IMR-90 (cell line): ENCODE data around the gene MGAT4C. TPM values are rescaled to one million over a fixed set of nuclear protein-coding genes. Genes with fewer than 3 reads are reported as not detected.

Source experiments
- ATAC-seq: fragments of 200-7000 bp; cut with Tn5 transposase; 2 replicates; pipeline ENCODE4 v1.9.1; 2020; ENCODE audit warnings: low read depth, mild to moderate bottlenecking, moderate library complexity
- BruUV-seq: library from RNA; stranded (reverse); fragments of 400-500 nt; replicated peaks from 2 replicates; lab custom pipeline; 2021; lab: Mats Ljungman, UMichigan
- CTCF ChIA-PET: fragments of 300-600 bp; formaldehyde crosslinking; extraction: SDS; loops from one replicate; lab custom pipeline; 2021; ENCODE audit warnings: antibody characterized with exemption; lab: Yijun Ruan, JAX
- POLR2A ChIA-PET: fragments of 300-600 bp; sonication (Branson Sonifier 250); formaldehyde crosslinking; loops from one replicate; lab custom pipeline; 2022; ENCODE audit warnings: antibody characterized with exemption; ENCODE audit not compliant: unreplicated experiment; lab: Charles Lee
- DNase-seq: peaks from one replicate; pipeline ENCODE4 v3.0.0; 2013
- H2AFZ ChIP-seq: replicated peaks from 2 replicates; pipeline ENCODE3; 2013; ENCODE audit warnings: low read length, mild to moderate bottlenecking; ENCODE audit not compliant: poor library complexity
- H2AK5ac ChIP-seq: 2 replicates; pipeline ENCODE4 v1.6.1; 2013; ENCODE audit warnings: low read depth, low read length, inconsistent platforms
- H2AK9ac ChIP-seq: replicated peaks from 2 replicates; pipeline ENCODE3; 2013; ENCODE audit warnings: mild to moderate bottlenecking, low read depth, low read length, moderate library complexity; ENCODE audit not compliant: poor library complexity
- H2BK120ac ChIP-seq: 2 replicates; pipeline ENCODE4 v1.6.1; 2013; ENCODE audit warnings: low read depth, low read length, inconsistent platforms
- H2BK15ac ChIP-seq: 3 replicates; pipeline ENCODE4 v1.6.1; 2013; ENCODE audit warnings: low read depth, low read length, inconsistent platforms
- H2BK20ac ChIP-seq: 2 replicates; pipeline ENCODE4 v1.6.1; 2013; ENCODE audit warnings: low read depth, mild to moderate bottlenecking, inconsistent platforms, low read length, moderate library complexity
- H2BK5ac ChIP-seq: 2 replicates; pipeline ENCODE4 v1.6.1; 2013; ENCODE audit warnings: mild to moderate bottlenecking, low read depth, low read length, inconsistent platforms; ENCODE audit not compliant: poor library complexity, severe bottlenecking
- H3K14ac ChIP-seq: replicated peaks from 2 replicates; pipeline ENCODE4 v1.6.1; 2013; ENCODE audit warnings: low read depth, low read length, inconsistent platforms
- H3K18ac ChIP-seq: 2 replicates; pipeline ENCODE4 v1.6.1; 2013; ENCODE audit warnings: low read depth, low read length, control low read depth
- H3K23ac ChIP-seq: 2 replicates; pipeline ENCODE4 v1.6.1; 2013; ENCODE audit warnings: low read depth, low read length, inconsistent platforms
- H3K27ac ChIP-seq: 2 replicates; pipeline ENCODE4 v1.5.1; 2013; ENCODE audit warnings: mild to moderate bottlenecking, control low read depth, low read length; ENCODE audit not compliant: insufficient read depth
- H3K27me3 ChIP-seq: 2 replicates; pipeline ENCODE4 v1.6.1; 2013; ENCODE audit warnings: low read length; ENCODE audit not compliant: control insufficient read depth, insufficient read depth
- H3K36me3 ChIP-seq: 2 replicates; pipeline ENCODE4 v1.6.1; 2013; ENCODE audit warnings: low read length, mixed read lengths; ENCODE audit not compliant: control insufficient read depth, insufficient read depth
- H3K4ac ChIP-seq: 2 replicates; pipeline ENCODE4 v1.6.1; 2013; ENCODE audit warnings: low read depth, low read length, inconsistent platforms
- H3K4me1 ChIP-seq: 2 replicates; pipeline ENCODE4 v1.6.1; 2013; ENCODE audit warnings: low read length, mixed read lengths; ENCODE audit not compliant: control insufficient read depth, insufficient read depth
- H3K4me2 ChIP-seq: 2 replicates; pipeline ENCODE4 v1.6.1; 2013; ENCODE audit warnings: low read depth, mild to moderate bottlenecking, control low read depth, low read length, moderate library complexity
- H3K4me3 ChIP-seq: 2 replicates; pipeline ENCODE4 v1.5.1; 2013; ENCODE audit warnings: low read depth, mild to moderate bottlenecking, control low read depth, low read length, moderate library complexity; ENCODE audit not compliant: insufficient read depth
- H3K56ac ChIP-seq: 2 replicates; pipeline ENCODE4 v1.6.1; 2013; ENCODE audit warnings: low read length, inconsistent platforms; ENCODE audit not compliant: insufficient read depth; ENCODE audit errors: extremely low read depth
- H3K79me1 ChIP-seq, 2 experiments: 2 replicates each; pipeline ENCODE4 v1.6.1; 2013; ENCODE audit warnings: low read length in 2 of 2, inconsistent platforms in 1 of 2, low read depth in 1 of 2
- H3K9ac ChIP-seq: 2 replicates; pipeline ENCODE4 v1.6.1; 2013; ENCODE audit warnings: low read depth, low read length, control low read depth
- H3K9me1 ChIP-seq: 2 replicates; pipeline ENCODE4 v1.6.1; 2013; ENCODE audit warnings: low read length, inconsistent platforms; ENCODE audit not compliant: insufficient read depth
- H3K9me3 ChIP-seq: 2 replicates; pipeline ENCODE4 v1.6.1; 2013; ENCODE audit warnings: low read length; ENCODE audit not compliant: control insufficient read depth, insufficient read depth
- H4K20me1 ChIP-seq: 2 replicates; pipeline ENCODE4 v1.6.1; 2013; ENCODE audit warnings: low read length, inconsistent platforms; ENCODE audit not compliant: insufficient read depth
- H4K5ac ChIP-seq: 2 replicates; pipeline ENCODE4 v1.6.1; 2013; ENCODE audit warnings: mild to moderate bottlenecking, low read depth, low read length, control low read depth
- H4K8ac ChIP-seq, 2 experiments: 2 replicates each; pipeline ENCODE4 v1.6.1; 2013; ENCODE audit warnings: low read depth in 2 of 2, low read length in 2 of 2, control low read depth in 1 of 2, inconsistent platforms in 1 of 2
- H4K91ac ChIP-seq: 2 replicates; pipeline ENCODE4 v1.6.1; 2013; ENCODE audit warnings: low read depth, low read length, inconsistent platforms; ENCODE audit not compliant: insufficient read depth
- BHLHE40 ChIP-seq: fragments of 150-350 bp; IDR thresholded peaks from 2 replicates; pipeline ENCODE4 v1.6.1; 2016; ENCODE audit warnings: mild to moderate bottlenecking, low read depth, low read length
- CEBPB ChIP-seq: IDR thresholded peaks from 2 replicates; pipeline ENCODE4 v1.6.1; 2012; ENCODE audit warnings: low read depth, low read length, improper control_type of control experiment
- CHD1 ChIP-seq: IDR thresholded peaks from 2 replicates; pipeline ENCODE4 v1.6.1; 2012; ENCODE audit warnings: low read depth, low read length, improper control_type of control experiment
- CTCF ChIP-seq: conservative IDR thresholded peaks from 2 replicates; pipeline ENCODE4 v1.5.1; 2012; ENCODE audit warnings: mild to moderate bottlenecking, low read depth, low read length, improper control_type of control experiment
- FOS ChIP-seq: fragments of 150-350 bp; IDR thresholded peaks from 2 replicates; pipeline ENCODE4 v1.6.1; 2016; ENCODE audit warnings: low read depth, low read length
- MAFK ChIP-seq: IDR thresholded peaks from 2 replicates; pipeline ENCODE4 v1.6.1; 2012; ENCODE audit warnings: low read depth, low read length, improper control_type of control experiment
- MXI1 ChIP-seq: IDR thresholded peaks from 2 replicates; pipeline ENCODE4 v1.6.1; 2012; ENCODE audit warnings: low read depth, mild to moderate bottlenecking, low read length, moderate library complexity, borderline replicate concordance
- POLR2A ChIP-seq: IDR thresholded peaks from 2 replicates; pipeline ENCODE4 v1.6.1; 2012; ENCODE audit warnings: mild to moderate bottlenecking, low read depth, low read length
- RCOR1 ChIP-seq: IDR thresholded peaks from 2 replicates; pipeline ENCODE4 v1.6.1; 2012; ENCODE audit warnings: mild to moderate bottlenecking, low read length, improper control_type of control experiment; ENCODE audit not compliant: insufficient replicate concordance
- RFX5 ChIP-seq: IDR thresholded peaks from 2 replicates; pipeline ENCODE4 v1.8.0; 2012; ENCODE audit warnings: low read depth, mild to moderate bottlenecking, low read length, moderate library complexity
- SMC3 ChIP-seq: fragments of 150-350 bp; IDR thresholded peaks from 2 replicates; pipeline ENCODE4 v1.6.1; 2016; ENCODE audit warnings: low read depth, mild to moderate bottlenecking, antibody characterized with exemption, low read length, moderate library complexity
- WGBS, 2 experiments: methylation state at CpG; one replicate each; pipeline versions ENCODE4 v1.1.5 to v1.1.7; 2013; ENCODE audit warnings: missing lambda C conversion rate in 2 of 2; ENCODE audit not compliant: insufficient read length in 1 of 2; ENCODE audit errors: extremely low coverage in 2 of 2; 5-methylcytosine and 5-hydroxymethylcytosine counted together
- dilution Hi-C: fragments of 300-500 bp; cut with HindIII; formaldehyde crosslinking; loops from one replicate; pipeline ENCODE4 v1.14.3; 2018; ENCODE audit warnings: low sequenced_read_pairs; ENCODE audit not compliant: unreplicated experiment
- in situ Hi-C: fragments of 300-500 bp; cut with MboI; formaldehyde crosslinking; loops from 3 replicates; pipeline ENCODE4 v1.14.3; 2019; ENCODE audit warnings: low sequenced_read_pairs, inconsistent platforms, mixed read lengths
- intact Hi-C: fragments of 100-400 bp; cut with micrococcal nuclease; formaldehyde crosslinking; loops from 2 replicates; pipeline ENCODE4 v1.10.0; 2022
- polyA plus RNA-seq, 3 experiments: library from polyadenylated mRNA; depleted of rRNA; stranded (reverse); fragments of >200 nt; gene quantifications; 2 replicates each; pipeline ENCODE4 v1.2.3, GENCODE V29; 2012; ENCODE audit warnings: low replicate concordance in 1 of 3
- total RNA-seq: library from RNA; depleted of rRNA; stranded (reverse); fragments of >200 nt; gene quantifications from 2 replicates; pipeline ENCODE4 v1.2.3, GENCODE V29; 2012
- TF ChIP-seq, protein P1 (sequence below): fragments of 150-350 bp; IDR thresholded peaks from 2 replicates; pipeline ENCODE4 v1.6.1; 2016; ENCODE audit warnings: low read depth, mild to moderate bottlenecking, low read length, moderate library complexity, borderline replicate concordance
- TF ChIP-seq, protein P2 (sequence below): fragments of 150-350 bp; IDR thresholded peaks from 2 replicates; pipeline ENCODE4 v1.6.1; 2017; ENCODE audit warnings: mild to moderate bottlenecking, antibody characterized with exemption, low read length, low read depth

The MGAT4C gene
- total and polyA plus RNA-seq, 2 of the 4 experiments (the other 2 are of a cell fraction): not detected

DNA sequence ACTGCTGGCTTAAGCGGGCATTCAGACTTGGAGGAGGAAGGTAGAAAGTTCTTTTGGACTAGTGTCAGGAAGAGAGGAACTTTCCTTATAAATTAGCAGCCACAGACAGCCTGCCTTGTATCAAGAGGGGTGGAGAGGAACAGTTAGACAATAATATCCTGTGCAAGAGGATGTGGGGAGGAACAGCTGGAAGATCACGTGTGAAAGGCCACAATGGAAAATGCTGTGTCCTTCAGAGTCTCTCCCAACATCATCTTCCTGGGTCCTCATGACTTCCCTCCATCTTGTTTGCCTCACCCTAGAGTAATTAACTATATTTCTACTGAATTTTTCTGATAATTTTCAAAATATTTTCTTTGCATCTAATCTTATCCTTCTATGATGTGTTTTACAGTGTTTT is 117.4 kb downstream of the MGAT4C start:
- H4K20me1 ChIP-seq: no peaks in the 10 kb centered on the region
- dilution Hi-C loops: no loop called here
- H3K14ac ChIP-seq: no peak overlapping the region
- H4K5ac ChIP-seq: no peak overlapping the region
- H3K23ac ChIP-seq: no peak overlapping the region
- TF ChIP-seq MXI1 (no peak), RCOR1 (no peak), RFX5 (no peak), CEBPB (no peak), SMC3 (no peak), FOS (no peak), CHD1 (no peak), POLR2A (no peak), BHLHE40 (no peak), CTCF (no peak), MAFK (no peak)
- TF ChIP-seq, protein P1, sequence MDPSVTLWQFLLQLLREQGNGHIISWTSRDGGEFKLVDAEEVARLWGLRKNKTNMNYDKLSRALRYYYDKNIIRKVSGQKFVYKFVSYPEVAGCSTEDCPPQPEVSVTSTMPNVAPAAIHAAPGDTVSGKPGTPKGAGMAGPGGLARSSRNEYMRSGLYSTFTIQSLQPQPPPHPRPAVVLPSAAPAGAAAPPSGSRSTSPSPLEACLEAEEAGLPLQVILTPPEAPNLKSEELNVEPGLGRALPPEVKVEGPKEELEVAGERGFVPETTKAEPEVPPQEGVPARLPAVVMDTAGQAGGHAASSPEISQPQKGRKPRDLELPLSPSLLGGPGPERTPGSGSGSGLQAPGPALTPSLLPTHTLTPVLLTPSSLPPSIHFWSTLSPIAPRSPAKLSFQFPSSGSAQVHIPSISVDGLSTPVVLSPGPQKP: no peak
- TF ChIP-seq, protein P2, sequence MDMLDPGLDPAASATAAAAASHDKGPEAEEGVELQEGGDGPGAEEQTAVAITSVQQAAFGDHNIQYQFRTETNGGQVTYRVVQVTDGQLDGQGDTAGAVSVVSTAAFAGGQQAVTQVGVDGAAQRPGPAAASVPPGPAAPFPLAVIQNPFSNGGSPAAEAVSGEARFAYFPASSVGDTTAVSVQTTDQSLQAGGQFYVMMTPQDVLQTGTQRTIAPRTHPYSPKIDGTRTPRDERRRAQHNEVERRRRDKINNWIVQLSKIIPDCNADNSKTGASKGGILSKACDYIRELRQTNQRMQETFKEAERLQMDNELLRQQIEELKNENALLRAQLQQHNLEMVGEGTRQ: no peak
- H3K79me1 ChIP-seq: no peaks in the 10 kb centered on the region
- H2BK15ac ChIP-seq: peak overlapping the region; percentile 47; the same call in 1 of the 3 replicates
- BruUV-seq: no TSS peak
- in situ Hi-C loops: no loop called here
- no peaks in the 10 kb centered on the region for H3K9me3 ChIP-seq
- H2AFZ ChIP-seq: no peak overlapping the region
- H3K4me1 ChIP-seq: no peaks in the 10 kb centered on the region; the same call in 1 of the 2 replicates
- H2AK9ac ChIP-seq: no peak overlapping the region
- no peaks in the 10 kb centered on the region for H3K27me3 ChIP-seq
- DNase-seq (no peak), ATAC-seq (no peak)
- no peak overlapping the region for H3K4me2 ChIP-seq
- H2BK5ac ChIP-seq: no peak overlapping the region
- no peak overlapping the region for H3K27ac ChIP-seq
- H3K18ac ChIP-seq: no peak overlapping the region
- H3K4ac ChIP-seq: no peak overlapping the region; the same call in 1 of the 2 replicates
- peak overlapping the region; percentile 38; the same call in 1 of the 2 replicates for H2BK20ac ChIP-seq
- H3K4me3 ChIP-seq: no peak overlapping the region
- no peak overlapping the region for H4K8ac ChIP-seq
- H3K9me1 ChIP-seq: 0 out of 2 replicates have a peak, but pooled peaks cover 3% of the 10 kb centered on the region
- H2BK120ac ChIP-seq: peak overlapping the region; percentile 49
- ChIA-PET CTCF (no interaction called here), POLR2A (no interaction called here)
- no CpG with 5 or more reads among the region's 2 CpGs for WGBS, 2 experiments
- H3K9ac ChIP-seq: no peak overlapping the region
- no peaks in the 10 kb centered on the region for H3K36me3 ChIP-seq
- no peak overlapping the region for H3K56ac ChIP-seq
- intact Hi-C loops: no loop called here
- H2AK5ac ChIP-seq: peak overlapping the region; percentile 7; the same call in 1 of the 2 replicates
- H4K91ac ChIP-seq: no peak overlapping the region
